ENCODE results near the gene GTSF1L.
"Not testable (repeated sequence)": the region's sequence is repeated elsewhere in the genome, so short reads cannot be mapped to it uniquely, and the experiment has no call there.

Gene GTSF1L

GRCh38 chr20:43726811-43727338, at the start of gene GTSF1L:
GTSF1L (minus strand) TSS chr20:43727002; CDS start chr20:43726694, 308 bp downstream.
- DNase-seq (ENCODE audit: low spot score) = no peak

GRCh38 chr20:43774754-43775153, 48.0 kb upstream of the GTSF1L start:
- DNase-seq (ENCODE audit: low spot score) = no peak

- no peak for DNase-seq (ENCODE audit: low spot score)
Measured at GRCh38 chr20:43771503-43772190, 44.8 kb upstream of the GTSF1L start.

GRCh38 chr20:43770342-43770741, 43.5 kb upstream of the GTSF1L start:
- no peak for DNase-seq (ENCODE audit: low spot score)

GRCh38 chr20:43767686-43768474, 41.1 kb upstream of the GTSF1L start:
- DNase-seq (ENCODE audit: low spot score) = no peak

- DNase-seq (ENCODE audit: low spot score) = no peak
Measured at GRCh38 chr20:43766917-43767316, 40.1 kb upstream of the GTSF1L start.

GRCh38 chr20:43766385-43766784, 39.6 kb upstream of the GTSF1L start:
- no peak for DNase-seq (ENCODE audit: low spot score)

- no peak for DNase-seq (ENCODE audit: low spot score)
Measured at GRCh38 chr20:43765916-43766315, 39.1 kb upstream of the GTSF1L start.

GRCh38 chr20:43762911-43763310, 36.1 kb upstream of the GTSF1L start:
- no peak for DNase-seq (ENCODE audit: low spot score)

GRCh38 chr20:43761386-43762340, 34.9 kb upstream of the GTSF1L start:
- no peak for DNase-seq (ENCODE audit: low spot score)

- DNase-seq (ENCODE audit: low spot score) = not testable (repeated sequence)
Measured at GRCh38 chr20:43757888-43758287, 31.1 kb upstream of the GTSF1L start.

GRCh38 chr20:43755851-43756250, 29.0 kb upstream of the GTSF1L start:
- DNase-seq (ENCODE audit: low spot score) = no peak

GRCh38 chr20:43755390-43755789, 28.6 kb upstream of the GTSF1L start:
- DNase-seq (ENCODE audit: low spot score) = no peak

GRCh38 chr20:43752561-43753301, 25.9 kb upstream of the GTSF1L start:
- DNase-seq (ENCODE audit: low spot score) = no peak

- no peak for DNase-seq (ENCODE audit: low spot score)
Measured at GRCh38 chr20:43752051-43752360, 25.2 kb upstream of the GTSF1L start.

- DNase-seq (ENCODE audit: low spot score) = no peak
Measured at GRCh38 chr20:43751167-43752050, 24.6 kb upstream of the GTSF1L start.

GRCh38 chr20:43750774-43751166, 24.0 kb upstream of the GTSF1L start:
- DNase-seq (ENCODE audit: low spot score) = no peak

- DNase-seq (ENCODE audit: low spot score) = peak; percentile 69
Measured at GRCh38 chr20:43749734-43750294, 23.0 kb upstream of the GTSF1L start.

GRCh38 chr20:43748274-43748673, 21.5 kb upstream of the GTSF1L start:
- DNase-seq (ENCODE audit: low spot score) = no peak
